Vagina (tissue), 2 donors: Measurements from ENCODE around the gene TRIB2.

Source experiments
- POLR2A ChIP-seq, 2 donors: fragments of 450-650 bp; IDR thresholded peaks; one replicate each; pipeline ENCODE4 v1.6.1; 2017; ENCODE audit warnings: antibody characterized with exemption in 2 of 2, mild to moderate bottlenecking in 2 of 2, moderate library complexity in 2 of 2
- TF ChIP-seq, protein P1 (sequence below), 3 experiments: fragments of 450-650 bp in 2 of 3; fragments of 200-600 bp in 1 of 3; sonication (generic) in 1 of 3; IDR thresholded peaks; one replicate each; pipeline ENCODE4 v1.5.1; 2017 to 2019; ENCODE audit warnings: antibody characterized with exemption in 3 of 3, mild to moderate bottlenecking in 2 of 3, moderate library complexity in 2 of 3

DNA sequence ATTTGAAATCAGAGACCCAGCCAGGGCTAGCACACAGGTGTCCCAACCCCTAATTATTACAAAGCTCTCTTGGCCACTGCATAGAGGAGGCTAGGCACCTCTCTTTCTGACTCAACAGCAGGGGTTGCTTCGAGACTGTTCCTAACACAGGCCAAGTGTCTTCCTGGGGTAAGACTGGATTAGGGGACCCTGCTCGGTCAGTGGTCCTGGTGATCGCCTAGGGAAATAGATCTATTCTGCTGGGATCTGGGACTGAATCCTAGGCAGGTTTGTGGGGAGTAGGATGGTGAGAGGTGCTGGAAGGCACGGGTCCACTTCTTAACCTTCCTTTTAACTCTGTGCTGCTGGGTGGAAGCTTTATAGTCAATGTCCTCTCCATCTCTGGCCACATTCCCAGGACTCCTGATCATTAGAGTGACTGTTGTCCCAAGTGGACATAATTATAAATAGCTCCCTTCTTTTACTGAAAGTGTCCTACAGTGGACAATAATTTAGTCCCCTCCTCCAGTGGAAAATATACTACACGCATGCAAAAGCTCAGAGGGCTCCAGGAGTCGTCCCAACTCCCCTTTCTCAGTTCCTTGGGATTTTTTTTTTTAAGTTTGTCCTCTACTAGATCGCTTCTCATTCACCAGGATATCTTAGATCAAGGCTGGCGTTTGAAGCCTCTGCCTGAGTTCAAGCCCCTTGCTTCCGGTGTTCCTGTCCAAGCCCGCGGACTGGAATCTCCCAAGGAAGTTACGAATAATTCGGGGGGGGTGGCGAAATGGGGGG lies 1.3 kb upstream of the TRIB2 start:
- TF ChIP-seq, protein P1, sequence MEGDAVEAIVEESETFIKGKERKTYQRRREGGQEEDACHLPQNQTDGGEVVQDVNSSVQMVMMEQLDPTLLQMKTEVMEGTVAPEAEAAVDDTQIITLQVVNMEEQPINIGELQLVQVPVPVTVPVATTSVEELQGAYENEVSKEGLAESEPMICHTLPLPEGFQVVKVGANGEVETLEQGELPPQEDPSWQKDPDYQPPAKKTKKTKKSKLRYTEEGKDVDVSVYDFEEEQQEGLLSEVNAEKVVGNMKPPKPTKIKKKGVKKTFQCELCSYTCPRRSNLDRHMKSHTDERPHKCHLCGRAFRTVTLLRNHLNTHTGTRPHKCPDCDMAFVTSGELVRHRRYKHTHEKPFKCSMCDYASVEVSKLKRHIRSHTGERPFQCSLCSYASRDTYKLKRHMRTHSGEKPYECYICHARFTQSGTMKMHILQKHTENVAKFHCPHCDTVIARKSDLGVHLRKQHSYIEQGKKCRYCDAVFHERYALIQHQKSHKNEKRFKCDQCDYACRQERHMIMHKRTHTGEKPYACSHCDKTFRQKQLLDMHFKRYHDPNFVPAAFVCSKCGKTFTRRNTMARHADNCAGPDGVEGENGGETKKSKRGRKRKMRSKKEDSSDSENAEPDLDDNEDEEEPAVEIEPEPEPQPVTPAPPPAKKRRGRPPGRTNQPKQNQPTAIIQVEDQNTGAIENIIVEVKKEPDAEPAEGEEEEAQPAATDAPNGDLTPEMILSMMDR (IDR thresholded peaks at IDR 0.05): no peak
- no peak for TF ChIP-seq POLR2A (IDR thresholded peaks at IDR 0.05)
